Activated CD8-positive, alpha-beta memory T cell treated with anti-CD3 and anti-CD28 coated beads for 48 hours (primary cell): ENCODE data around the gene SAMD4A.
A peak's percentile ranks its signal among the peaks of the same experiment; 100 is the strongest.
"Not testable (repeated sequence)": the region's sequence is repeated elsewhere in the genome, so short reads cannot be mapped to it uniquely, and the experiment has no call there.

Experiments
- DNase-seq, 3 experiments: peaks; one replicate each; pipeline ENCODE4 v3.0.0-alpha.2; 2020; ENCODE audit warnings: low read depth in 2 of 3, low spot score in 2 of 3

Gene SAMD4A

GRCh38 chr14:54724676-54725325, 157.9 kb downstream of the SAMD4A start:
- no peak for DNase-seq

- no peak for DNase-seq
Observed at GRCh38 chr14:54725998-54726397, 159.1 kb downstream of the SAMD4A start.

- DNase-seq, result no peak
Observed at GRCh38 chr14:54727929-54728328, 161.0 kb downstream of the SAMD4A start.

GRCh38 chr14:54728700-54729527, 162.0 kb downstream of the SAMD4A start:
- no peak for DNase-seq

- no peak for DNase-seq
Observed at GRCh38 chr14:54730156-54730961, 163.4 kb downstream of the SAMD4A start.

- no peak for DNase-seq
Observed at GRCh38 chr14:54734966-54735365, 168.0 kb downstream of the SAMD4A start.

- DNase-seq, result no peak
Observed at GRCh38 chr14:54735424-54735823, 168.5 kb downstream of the SAMD4A start.

GRCh38 chr14:54737132-54737711, 170.3 kb downstream of the SAMD4A start:
- peak in 2 of 3 experiments; percentile 19 to 29 for DNase-seq

- no peak for DNase-seq
Observed at GRCh38 chr14:54738009-54738408, 171.1 kb downstream of the SAMD4A start.

- DNase-seq, result no peak
Observed at GRCh38 chr14:54739514-54739913, 172.6 kb downstream of the SAMD4A start.

GRCh38 chr14:54742492-54743350, 175.8 kb downstream of the SAMD4A start:
- no peak for DNase-seq

GRCh38 chr14:54743382-54743781, 176.5 kb downstream of the SAMD4A start:
- DNase-seq, result no peak

GRCh38 chr14:54746019-54746418, 179.1 kb downstream of the SAMD4A start:
- no peak for DNase-seq

- DNase-seq, result no peak
Observed at GRCh38 chr14:54747616-54748015, 180.7 kb downstream of the SAMD4A start.

GRCh38 chr14:54749180-54749579, 182.3 kb downstream of the SAMD4A start:
- DNase-seq, result no peak

GRCh38 chr14:54749727-54750126, 182.8 kb downstream of the SAMD4A start:
- no peak for DNase-seq

GRCh38 chr14:54752611-54753010, 185.7 kb downstream of the SAMD4A start:
- not testable (repeated sequence) for DNase-seq

- not testable (repeated sequence) for DNase-seq
Observed at GRCh38 chr14:54753396-54753795, 186.5 kb downstream of the SAMD4A start.

GRCh38 chr14:54754116-54754622, 187.2 kb downstream of the SAMD4A start:
- DNase-seq, result no peak
